Endothelial cell of umbilical vein (primary cell): Measurements from ENCODE around the gene FAM241B.

ENCODE experiments used
- CTCF ChIP-seq, 2 donors: IDR thresholded peaks; 1 replicate in 1 of 2; 2 replicates in 1 of 2; pipeline ENCODE4 v1.5.1; 2011; ENCODE audit warnings: low read length in 2 of 2, mild to moderate bottlenecking in 2 of 2, moderate library complexity in 2 of 2, control low read depth in 1 of 2, inconsistent platforms in 1 of 2, low read depth in 1 of 2; ENCODE audit not compliant: insufficient read depth in 1 of 2; ENCODE audit errors: extremely low read depth in 1 of 2
- EZH2 ChIP-seq: IDR thresholded peaks from 2 replicates; pipeline ENCODE4 v1.6.1; 2012; ENCODE audit warnings: borderline replicate concordance, low read depth, mild to moderate bottlenecking, moderate library complexity, low read length, inconsistent platforms; ENCODE audit not compliant: severe bottlenecking
- POLR2AphosphoS5 ChIP-seq: IDR thresholded peaks from 2 replicates; pipeline ENCODE4 v1.6.1; 2012; ENCODE audit warnings: low read depth, mild to moderate bottlenecking, control low read depth, low read length, moderate library complexity; ENCODE audit not compliant: insufficient read depth

DNA sequence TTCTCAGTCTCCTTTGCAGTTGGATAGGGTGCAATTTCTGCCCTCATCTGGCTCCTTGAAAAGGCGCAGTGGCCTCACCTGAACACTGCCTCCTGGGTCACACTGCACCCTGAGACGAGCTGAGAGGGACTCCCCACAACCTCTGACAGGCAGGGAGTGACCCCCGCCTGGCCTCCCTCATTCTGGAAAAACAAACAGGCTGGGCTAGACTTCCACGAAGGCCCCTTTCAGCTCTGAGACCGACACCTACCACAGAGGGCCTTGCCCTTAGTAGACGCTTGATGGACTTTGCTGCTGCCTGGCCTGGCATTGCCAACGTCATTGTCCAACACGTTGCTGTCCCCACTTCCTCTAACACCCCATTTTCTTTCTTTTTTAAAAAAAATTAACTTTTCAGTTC is 8.6 kb downstream of the FAM241B start:
- TF ChIP-seq CTCF (IDR thresholded peaks at IDR 0.05; ENCODE audit: extremely low read depth in 1 of 2, insufficient read depth in 1 of 2, low read depth in 1 of 2, low read length in 2 of 2) (no peak), EZH2 (no peak), POLR2AphosphoS5 (no peak)
